Karpas-422 (cell line): ENCODE measurements around the gene NETO2. TPM values are rescaled to one million over a fixed set of nuclear protein-coding genes. Genes with fewer than 3 reads are reported as not detected.
"Not testable (repeated sequence)": the region's sequence is repeated elsewhere in the genome, so short reads cannot be mapped to it uniquely, and the experiment has no call there.

Source experiments
- DNase-seq: peaks from one replicate; pipeline ENCODE4 v3.0.0-alpha.2; 2015
- H2AFZ ChIP-seq: fragments of 200-600 bp; sonication (generic); 2 replicates; pipeline ENCODE4 v1.6.1; 2014; ENCODE audit warnings: antibody characterized with exemption, low read length, mixed read lengths
- H3K27ac ChIP-seq: fragments of 200-600 bp; sonication (generic); 2 replicates; pipeline ENCODE4 v1.5.1; 2014; ENCODE audit warnings: mild to moderate bottlenecking, low read length, moderate library complexity
- H3K27me3 ChIP-seq: fragments of 200-600 bp; sonication (generic); 2 replicates; pipeline ENCODE4 v1.6.1; 2014; ENCODE audit warnings: low read length, mixed read lengths
- H3K36me3 ChIP-seq: fragments of 200-600 bp; sonication (generic); 2 replicates; pipeline ENCODE4 v1.6.1; 2014; ENCODE audit warnings: low read length, mixed read lengths; ENCODE audit not compliant: insufficient read depth
- H3K4me1 ChIP-seq: fragments of 200-600 bp; sonication (generic); 2 replicates; pipeline ENCODE4 v1.6.1; 2014; ENCODE audit warnings: mild to moderate bottlenecking, low read length, mixed read lengths
- H3K4me2 ChIP-seq: fragments of 200-600 bp; sonication (generic); 2 replicates; pipeline ENCODE4 v1.6.1; 2014; ENCODE audit warnings: low read length, low read depth, mild to moderate bottlenecking; ENCODE audit not compliant: poor library complexity, severe bottlenecking
- H3K4me3 ChIP-seq: fragments of 200-600 bp; sonication (generic); 2 replicates; pipeline ENCODE4 v1.5.1; 2014; ENCODE audit warnings: mild to moderate bottlenecking, antibody characterized with exemption, low read length, mixed read lengths
- H3K79me2 ChIP-seq: fragments of 200-600 bp; sonication (generic); 2 replicates; pipeline ENCODE4 v1.6.1; 2014; ENCODE audit warnings: mild to moderate bottlenecking, low read length, mixed read lengths
- H3K9ac ChIP-seq: fragments of 200-600 bp; sonication (generic); 2 replicates; pipeline ENCODE4 v1.6.0; 2014; ENCODE audit warnings: low read length
- H3K9me2 ChIP-seq: fragments of 200-600 bp; sonication (generic), shearing (Covaris generic); replicated peaks from 2 replicates; pipeline ENCODE4 v1.6.0; 2014; ENCODE audit warnings: mild to moderate bottlenecking, low read length, moderate library complexity; ENCODE audit not compliant: insufficient read depth
- H3K9me3 ChIP-seq: fragments of 300-700, 200-600 bp; sonication (generic); 2 replicates; pipeline ENCODE4 v1.6.1; 2014; ENCODE audit warnings: low read length, mixed read lengths
- H4K20me1 ChIP-seq: fragments of 200-600 bp; sonication (generic); 2 replicates; pipeline ENCODE4 v1.6.1; 2014; ENCODE audit warnings: mild to moderate bottlenecking, antibody characterized with exemption, low read length, low read depth; ENCODE audit not compliant: insufficient read depth
- total RNA-seq: library from RNA; depleted of rRNA; stranded (reverse); fragments of >200 nt; shearing (Covaris generic); gene quantifications from 2 replicates; pipeline ENCODE4 v1.2.3, GENCODE V29; 2014; ENCODE audit warnings: low replicate concordance

Gene NETO2
- total RNA-seq, 1 experiment from 2014 or later, result 83.9 TPM

DNA sequence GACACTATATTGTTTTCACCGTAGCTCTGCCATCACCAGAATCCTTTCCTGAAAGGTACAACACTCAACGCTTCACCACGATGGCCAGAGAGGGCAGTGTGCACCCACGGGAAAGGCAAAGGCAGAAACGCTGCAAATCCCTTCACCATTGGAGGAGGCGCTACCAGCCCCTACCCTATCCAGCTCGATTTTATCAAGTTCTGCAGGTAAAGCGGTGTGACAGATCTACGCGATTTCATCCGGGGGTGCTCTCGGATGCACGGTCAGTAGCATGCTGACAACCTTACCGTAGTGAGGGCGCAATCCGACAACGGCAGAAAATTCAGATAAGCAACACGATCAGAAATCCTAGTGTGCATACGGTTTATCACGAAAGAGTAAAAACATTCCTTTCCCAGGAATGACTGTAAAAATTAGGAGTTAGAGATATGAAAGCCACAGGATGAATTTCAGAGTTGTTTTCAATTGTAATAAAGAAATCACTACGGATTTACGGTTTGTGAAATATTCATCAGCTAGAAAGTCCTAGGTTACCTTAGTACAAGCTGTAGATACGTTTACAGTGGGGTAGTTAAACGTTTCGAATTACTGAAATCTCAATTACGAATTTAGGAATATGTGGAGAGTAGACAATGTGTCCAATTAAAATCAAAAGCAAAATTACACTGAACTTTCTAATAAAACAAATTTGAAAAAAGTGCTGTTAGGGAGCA lies 1.8 kb downstream of the NETO2 start:
- peaks cover 63% of the 10 kb centered on the region for H3K79me2 ChIP-seq
- H3K27ac ChIP-seq, result peak overlapping the region; percentile 93

DNA sequence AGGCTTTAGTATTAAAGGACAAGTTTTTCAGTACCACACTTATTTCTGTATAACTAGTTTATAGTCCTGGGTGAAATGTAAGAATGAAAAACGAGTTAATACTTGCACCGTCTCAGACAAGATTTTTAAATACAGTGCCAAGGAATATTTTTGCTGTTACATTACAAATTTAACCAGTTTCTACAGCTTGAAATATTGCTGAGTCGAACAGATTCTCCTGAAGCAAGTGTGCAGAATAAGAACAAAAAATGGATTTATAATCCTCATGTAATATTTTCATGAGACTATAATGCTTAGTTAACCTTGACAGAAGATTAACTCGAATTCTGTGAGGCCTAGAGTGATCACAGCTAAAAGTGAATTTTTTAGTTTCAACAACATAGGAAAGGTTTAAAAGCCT lies 3.1 kb downstream of the NETO2 start:
- no peaks in the 10 kb centered on the region for H3K9me2 ChIP-seq
- no peaks in the 10 kb centered on the region for H3K9me3 ChIP-seq
- H3K27me3 ChIP-seq, result no peaks in the 10 kb centered on the region
- 0 out of 2 replicates have a peak overlapping the region, but pooled peaks have one; percentile 12 for H3K4me3 ChIP-seq
- no peak overlapping the region for H3K9ac ChIP-seq
- H3K27ac ChIP-seq, result no peak overlapping the region
- H4K20me1 ChIP-seq, result peaks cover 48% of the 10 kb centered on the region
- no peak for DNase-seq
- H2AFZ ChIP-seq, result no peak overlapping the region
- peaks cover 19% of the 10 kb centered on the region for H3K36me3 ChIP-seq
- peak overlapping the region; percentile 90 for H3K4me2 ChIP-seq
- H3K79me2 ChIP-seq, result peaks cover 76% of the 10 kb centered on the region
- H3K4me1 ChIP-seq, result peaks cover 56% of the 10 kb centered on the region

More for the DNA sequence above, 1.8 kb downstream of the NETO2 start:
- no peaks in the 10 kb centered on the region for H3K9me2 ChIP-seq
- peak; percentile 95 for DNase-seq
- peaks cover 47% of the 10 kb centered on the region for H4K20me1 ChIP-seq
- H3K9me3 ChIP-seq, result no peaks in the 10 kb centered on the region
- H2AFZ ChIP-seq, result no peak overlapping the region
- H3K4me2 ChIP-seq, result peak overlapping the region; percentile 90
- H3K4me3 ChIP-seq, result peak overlapping the region; percentile 86
- H3K4me1 ChIP-seq, result peaks cover 54% of the 10 kb centered on the region
- H3K36me3 ChIP-seq, result peaks cover 19% of the 10 kb centered on the region
- H3K27me3 ChIP-seq, result no peaks in the 10 kb centered on the region
- H3K9ac ChIP-seq, result peak overlapping the region; percentile 94

DNA sequence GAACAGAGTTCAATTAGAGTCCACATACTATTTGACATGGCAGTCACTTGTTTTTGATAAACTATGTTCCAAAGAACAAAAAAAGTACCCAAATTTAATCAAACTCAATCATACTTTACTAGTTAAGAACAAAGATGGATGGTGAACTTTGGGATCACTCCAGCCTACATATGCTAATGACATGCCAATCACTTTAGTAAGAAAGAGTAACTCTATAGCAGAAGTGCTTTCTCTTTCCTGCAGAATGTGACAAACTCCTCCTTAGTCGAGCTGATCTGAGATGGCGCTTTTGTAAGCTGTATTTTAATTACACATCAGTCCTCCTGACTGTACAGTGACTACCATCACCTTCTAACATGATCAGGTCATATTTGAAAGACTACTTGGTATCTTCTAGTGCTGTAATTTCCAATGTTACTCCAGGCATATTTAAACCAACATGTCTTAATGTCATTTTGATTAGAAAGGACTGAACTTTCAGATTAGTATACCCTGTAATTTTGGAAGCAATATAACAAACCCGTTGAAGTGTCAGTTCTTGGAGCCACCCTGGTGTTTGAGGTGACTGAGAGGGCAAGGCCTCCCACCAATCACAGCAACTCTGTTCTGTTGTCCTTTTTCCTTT lies 4.1 kb downstream of the NETO2 start:
- Histone ChIP-seq H3K27ac (no peak overlapping the region), H3K27me3 (no peaks in the 10 kb centered on the region), H3K4me3 (no peak overlapping the region), H3K36me3 (peaks cover 23% of the 10 kb centered on the region), H3K79me2 (peaks cover 86% of the 10 kb centered on the region), H3K9me2 (no peaks in the 10 kb centered on the region), H4K20me1 (peaks cover 48% of the 10 kb centered on the region), H3K9me3 (no peaks in the 10 kb centered on the region), H3K9ac (no peak overlapping the region), H3K4me1 (peaks cover 55% of the 10 kb centered on the region), H3K4me2 (no peak overlapping the region), H2AFZ (no peak overlapping the region)
- no peak for DNase-seq

DNA sequence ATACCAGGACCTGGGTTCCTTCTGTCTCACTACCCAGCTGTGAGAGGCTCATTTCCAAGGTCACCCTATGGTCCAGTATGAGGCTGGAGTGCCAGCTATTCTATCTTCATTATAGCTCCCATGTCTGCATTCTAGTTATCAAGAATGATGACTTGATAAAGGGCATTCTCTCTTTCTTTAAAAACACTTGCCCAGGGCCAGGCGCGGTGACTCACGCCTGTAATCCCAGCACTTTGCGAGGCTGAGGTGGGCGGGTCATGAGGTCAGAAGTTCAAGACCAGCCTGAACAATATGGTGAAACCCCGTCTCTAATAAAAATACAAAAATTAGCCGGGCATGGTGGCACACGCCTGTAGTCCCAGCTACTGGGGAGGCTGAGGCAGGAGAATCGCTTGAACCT lies 5.8 kb downstream of the NETO2 start:
- H3K4me3 ChIP-seq, H3K9me2 ChIP-seq, DNase-seq, H3K9me3 ChIP-seq, H2AFZ ChIP-seq, H3K4me2 ChIP-seq, H3K27ac ChIP-seq, H3K27me3 ChIP-seq, H3K9ac ChIP-seq: not testable (repeated sequence)
- Histone ChIP-seq H3K79me2 (peaks cover 99% of the 10 kb centered on the region), H3K36me3 (peaks cover 24% of the 10 kb centered on the region), H4K20me1 (peaks cover 48% of the 10 kb centered on the region), H3K4me1 (peaks cover 49% of the 10 kb centered on the region)

DNA sequence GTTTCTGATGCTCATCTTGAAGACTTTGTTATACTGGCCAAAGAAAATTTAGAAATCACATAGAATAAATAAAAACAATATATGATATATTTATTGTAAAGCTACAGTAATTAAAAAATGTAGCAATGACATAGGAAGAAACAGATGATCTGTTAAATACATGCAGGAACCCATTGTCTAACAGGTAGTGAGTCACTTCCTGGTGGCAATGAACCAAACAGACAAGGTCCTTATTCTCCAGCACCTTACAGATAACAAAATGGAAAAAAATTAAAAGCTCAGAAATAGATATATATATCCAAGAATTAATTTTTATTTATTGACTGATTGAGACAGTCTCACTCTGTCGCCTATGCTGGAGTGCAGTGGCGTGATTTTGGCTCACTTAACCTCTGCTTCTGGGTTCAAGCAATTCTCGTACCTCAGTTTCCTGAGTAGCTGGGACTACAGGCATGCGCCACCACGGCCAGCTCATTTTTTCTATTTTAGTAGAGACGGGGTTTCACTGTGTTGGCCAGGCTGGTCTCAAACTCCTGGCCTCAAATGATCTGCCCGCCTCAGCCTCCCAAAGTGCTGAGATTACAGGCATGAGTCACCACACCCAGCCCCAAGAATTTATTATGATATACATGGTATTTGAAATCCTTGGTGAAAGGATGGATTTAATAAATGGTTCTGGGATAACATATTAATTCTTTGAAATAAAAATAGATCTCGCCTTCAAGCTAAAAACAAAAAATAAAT lies 7.5 kb downstream of the NETO2 start:
- Histone ChIP-seq H3K27ac (peak overlapping the region; percentile 3; the same call in 1 of the 2 replicates), H3K9me3 (no peaks in the 10 kb centered on the region), H3K4me2 (no peak overlapping the region), H3K9me2 (no peaks in the 10 kb centered on the region), H3K79me2 (peaks cover 99% of the 10 kb centered on the region), H3K9ac (no peak overlapping the region), H3K36me3 (peaks cover 31% of the 10 kb centered on the region; the same call in 1 of the 2 replicates), H3K4me1 (peaks cover 48% of the 10 kb centered on the region), H2AFZ (no peak overlapping the region), H4K20me1 (peaks cover 42% of the 10 kb centered on the region), H3K4me3 (no peak overlapping the region), H3K27me3 (no peaks in the 10 kb centered on the region)
- DNase-seq, result no peak

DNA sequence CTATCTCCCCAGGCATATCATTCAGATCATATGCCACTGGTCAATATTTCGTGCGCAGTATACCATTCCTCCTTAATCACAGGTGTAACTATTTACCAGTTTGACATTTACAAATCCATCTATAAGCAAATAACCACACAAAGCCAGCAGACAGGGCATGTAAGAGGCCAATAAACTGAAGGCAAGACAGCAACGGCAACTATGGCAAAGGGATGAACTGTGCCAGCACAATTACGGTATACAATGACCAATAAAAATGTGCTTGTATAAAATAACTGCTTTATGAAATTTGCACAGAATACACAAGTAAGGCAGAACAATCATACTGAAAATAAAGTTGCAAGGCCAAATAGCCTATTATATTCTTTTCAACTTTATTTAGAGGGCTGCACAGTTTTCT lies 9.2 kb downstream of the NETO2 start:
- Histone ChIP-seq H3K36me3 (peaks cover 32% of the 10 kb centered on the region), H3K27ac (no peak overlapping the region), H3K9ac (no peak overlapping the region), H3K9me3 (no peaks in the 10 kb centered on the region), H2AFZ (no peak overlapping the region), H3K9me2 (no peaks in the 10 kb centered on the region), H3K79me2 (peaks cover 99% of the 10 kb centered on the region), H3K4me2 (no peak overlapping the region), H3K4me3 (no peak overlapping the region), H3K27me3 (no peaks in the 10 kb centered on the region), H4K20me1 (peaks cover 25% of the 10 kb centered on the region), H3K4me1 (peaks cover 30% of the 10 kb centered on the region)
- DNase-seq, result no peak

DNA sequence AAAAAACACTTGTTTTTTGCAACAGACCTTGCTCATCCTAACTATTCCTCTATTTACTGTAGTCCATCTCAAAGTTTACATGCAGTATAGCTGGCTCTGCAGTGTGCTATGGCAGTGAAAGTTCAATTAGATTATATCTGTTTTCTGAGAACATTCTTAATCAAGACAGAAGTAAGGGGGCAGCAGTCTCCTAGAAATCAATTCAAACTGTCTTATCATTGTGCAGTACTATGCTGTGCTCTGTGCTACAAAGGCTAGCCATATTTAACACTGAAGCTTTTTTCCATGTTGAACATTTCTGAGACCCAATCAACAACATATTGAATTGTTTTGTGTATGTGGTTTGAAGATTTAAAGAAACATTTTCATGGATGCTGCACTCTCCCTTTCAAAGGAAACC lies 11.4 kb downstream of the NETO2 start:
- no peaks in the 10 kb centered on the region for H3K9me3 ChIP-seq
- no peaks in the 10 kb centered on the region for H3K9me2 ChIP-seq
- peaks cover 5% of the 10 kb centered on the region for H4K20me1 ChIP-seq
- H3K36me3 ChIP-seq, result peaks cover 46% of the 10 kb centered on the region
- no peak overlapping the region for H3K9ac ChIP-seq
- peaks cover 99% of the 10 kb centered on the region for H3K79me2 ChIP-seq
- no peaks in the 10 kb centered on the region for H3K27me3 ChIP-seq
- no peak overlapping the region for H3K4me2 ChIP-seq
- H3K4me3 ChIP-seq, result no peak overlapping the region
- H3K27ac ChIP-seq, result no peak overlapping the region
- H3K4me1 ChIP-seq, result peaks cover 13% of the 10 kb centered on the region
- no peak for DNase-seq
- no peak overlapping the region for H2AFZ ChIP-seq
